Fibroblast of skin of left quadriceps (primary cell): ENCODE measurements around the gene POU5F1.
"Not testable (repeated sequence)": the region's sequence is repeated elsewhere in the genome, so short reads cannot be mapped to it uniquely, and the experiment has no call there.

Experiments used
- DNase-seq, 2 experiments: peaks; one replicate each; pipeline ENCODE4 v3.0.0-alpha.2; 2013; ENCODE audit warnings: low read depth in 2 of 2

The POU5F1 gene

GRCh38 chr6:31168606-31169005 is 1.9 kb downstream of the POU5F1 start:
- DNase-seq = no peak

- DNase-seq = no peak
Measured at GRCh38 chr6:31165986-31166385, 4.5 kb downstream of the POU5F1 start.

DNA sequence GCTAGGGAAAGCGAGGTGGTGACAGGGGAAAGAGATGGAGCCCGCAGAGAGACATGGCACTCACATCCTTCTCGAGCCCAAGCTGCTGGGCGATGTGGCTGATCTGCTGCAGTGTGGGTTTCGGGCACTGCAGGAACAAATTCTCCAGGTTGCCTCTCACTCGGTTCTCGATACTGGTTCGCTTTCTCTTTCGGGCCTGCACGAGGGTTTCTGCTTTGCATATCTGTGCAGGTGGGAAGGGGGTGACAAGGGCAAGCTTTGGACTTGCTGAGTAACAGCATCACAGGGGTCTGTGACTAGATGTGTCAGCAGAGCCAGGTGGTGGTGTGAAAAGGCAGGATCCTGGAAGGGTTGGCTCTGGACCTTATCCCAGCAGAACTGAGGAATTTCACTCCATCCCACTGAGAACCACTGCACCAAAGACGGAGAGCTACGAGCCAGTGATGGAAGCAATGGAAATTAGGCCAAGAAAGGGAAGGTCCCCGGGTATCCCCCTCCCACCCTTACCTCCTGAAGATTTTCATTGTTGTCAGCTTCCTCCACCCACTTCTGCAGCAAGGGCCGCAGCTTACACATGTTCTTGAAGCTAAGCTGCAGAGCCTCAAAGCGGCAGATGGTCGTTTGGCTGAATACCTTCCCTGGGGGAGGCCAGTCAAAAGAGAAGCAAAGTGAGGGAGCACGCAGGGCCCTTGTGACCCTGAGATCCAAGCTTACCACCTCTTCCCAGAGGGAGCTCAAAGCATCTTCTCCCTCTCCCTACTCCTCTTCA is 5.2 kb downstream of the POU5F1 start:
- not testable (repeated sequence) for DNase-seq

- not testable (repeated sequence) for DNase-seq
Measured at GRCh38 chr6:31164475-31165063, 5.9 kb downstream of the POU5F1 start.

GRCh38 chr6:31163922-31164321 is 6.6 kb downstream of the POU5F1 start:
- DNase-seq = no peak

DNA sequence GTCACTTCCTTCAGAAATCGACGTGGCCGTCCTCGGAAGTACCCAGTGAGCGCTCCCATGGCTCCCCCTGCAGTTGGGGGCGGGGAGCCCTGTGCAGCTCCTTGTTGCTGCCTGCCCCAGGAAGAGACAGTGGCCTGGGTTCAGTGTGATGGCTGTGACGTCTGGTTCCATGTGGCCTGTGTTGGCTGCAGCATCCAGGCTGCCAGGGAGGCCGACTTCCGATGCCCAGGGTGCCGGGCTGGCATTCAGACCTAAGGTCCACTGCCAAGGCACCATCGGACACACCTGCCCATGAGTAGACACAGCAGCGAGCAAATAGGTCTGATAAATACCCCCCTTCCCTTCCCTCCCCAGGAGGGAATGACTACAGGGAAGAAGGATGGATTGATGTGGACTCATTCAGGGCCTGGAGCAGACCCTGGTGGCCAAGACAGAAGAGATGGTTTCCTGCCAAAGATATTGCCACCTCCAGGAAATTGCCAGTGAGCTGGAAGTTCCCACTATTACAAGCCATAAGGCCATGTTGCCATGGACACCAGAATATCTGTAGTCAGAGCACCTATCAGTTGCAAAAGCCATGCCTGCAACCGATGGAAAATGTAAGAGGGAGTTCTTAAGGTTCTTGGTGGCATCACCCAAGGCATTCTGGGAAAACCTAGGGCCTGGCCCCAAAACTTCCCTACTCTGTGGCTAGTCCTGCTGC is 7.9 kb downstream of the POU5F1 start:
- no peak for DNase-seq

- DNase-seq = no peak
Measured at GRCh38 chr6:31161216-31162126, 9.0 kb downstream of the POU5F1 start.

- no peak for DNase-seq
Measured at GRCh38 chr6:31158863-31159855, 11.3 kb downstream of the POU5F1 start.

DNA sequence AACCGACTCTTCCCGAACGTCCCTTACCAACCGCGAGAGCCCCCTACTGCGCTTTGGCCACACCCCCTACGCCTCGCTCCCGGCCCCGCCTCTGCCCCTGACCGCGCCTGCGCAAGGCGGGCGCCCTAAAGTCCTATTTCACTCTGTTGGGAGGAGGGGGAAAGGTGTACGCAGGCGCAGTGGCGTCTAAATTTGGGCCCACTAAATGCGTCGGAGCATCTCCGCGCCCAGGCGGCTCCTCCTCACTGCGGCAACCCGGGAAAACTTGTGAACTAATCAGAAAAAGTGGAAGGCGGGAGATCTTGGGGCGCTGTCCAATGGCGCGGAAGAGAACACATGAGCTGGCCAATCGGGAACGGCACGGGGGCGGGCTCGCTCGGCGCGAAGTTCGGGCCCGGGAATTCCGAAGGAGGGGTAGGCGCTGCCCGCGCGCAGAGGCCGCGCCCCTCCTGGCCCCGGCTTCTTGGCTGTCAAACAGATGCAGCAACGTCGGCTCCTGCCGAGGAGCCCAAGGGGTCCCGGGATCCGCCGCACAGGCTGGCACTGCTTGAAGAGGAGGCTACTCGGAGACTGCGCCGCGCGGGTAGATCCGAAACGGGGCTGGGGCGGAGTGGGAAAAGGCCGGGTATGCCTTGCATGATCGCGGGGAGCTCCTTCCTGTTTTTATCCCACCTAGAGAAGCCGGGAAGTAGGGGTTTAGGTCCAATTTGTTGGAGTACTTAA is 12.2 kb downstream of the POU5F1 start, which contains the start of gene TCF19:
Gene TCF19, plus strand, starts transcription at position 450 of the 723 bp plus-strand sequence. CDS start 881 bp downstream, outside the sequence.
- DNase-seq = peak; percentile 99

- no peak for DNase-seq
Measured at GRCh38 chr6:31157513-31158139, 12.9 kb downstream of the POU5F1 start, which contains the start of gene CCHCR1. TSS of gene CCHCR1 (minus strand) at chr6:31157802. CDS start at chr6:31157600, 202 bp downstream.

GRCh38 chr6:31156641-31157040 is 13.8 kb downstream of the POU5F1 start:
- DNase-seq = no peak

DNA sequence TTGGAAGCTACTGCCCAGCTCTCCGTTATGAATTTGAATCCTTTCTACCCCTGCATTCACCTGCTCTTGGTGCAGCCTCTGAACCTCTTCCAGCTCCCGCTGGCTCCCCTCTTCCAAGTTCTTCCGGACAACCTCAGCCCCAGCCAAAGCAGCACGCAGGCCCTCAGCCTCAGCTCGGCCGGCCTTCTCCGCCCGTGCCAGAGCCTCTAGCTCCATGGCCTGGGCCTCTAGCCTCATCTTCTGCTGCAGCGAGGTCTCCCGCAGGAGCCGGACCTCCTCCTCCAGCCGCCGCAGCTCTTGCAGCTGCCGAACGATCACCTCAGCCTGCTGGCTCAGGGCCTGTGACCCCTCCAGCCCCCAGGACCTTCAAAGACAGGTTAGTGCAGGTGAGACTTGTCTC is 16.0 kb downstream of the POU5F1 start:
- no peak for DNase-seq

GRCh38 chr6:31152781-31153180 is 17.7 kb downstream of the POU5F1 start:
- DNase-seq = no peak

- no peak for DNase-seq
Measured at GRCh38 chr6:31149827-31150447, 20.5 kb downstream of the POU5F1 start.

DNA sequence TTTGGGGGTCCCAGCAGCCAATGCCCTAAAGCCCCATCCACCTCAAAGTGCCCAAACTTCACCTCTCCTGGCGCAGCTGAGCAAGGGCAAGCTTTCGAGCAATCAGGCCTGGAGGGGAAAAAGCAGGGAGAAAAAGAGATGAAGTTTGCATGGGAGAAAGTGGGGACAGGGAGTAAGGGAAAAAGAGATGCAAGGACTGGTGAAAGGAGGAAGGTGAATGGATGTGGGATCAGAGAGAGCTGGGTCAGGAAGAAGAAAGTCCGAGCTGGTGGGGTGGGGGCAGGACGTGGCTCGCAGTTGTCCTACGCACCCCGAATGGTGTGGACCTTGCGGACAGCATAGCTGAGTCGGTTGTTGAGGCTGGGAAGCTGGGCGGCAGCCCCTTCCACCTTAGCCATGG is 25.1 kb downstream of the POU5F1 start:
- no peak for DNase-seq

GRCh38 chr6:31144970-31145340 is 25.5 kb downstream of the POU5F1 start:
- no peak for DNase-seq

- no peak for DNase-seq
Measured at GRCh38 chr6:31144296-31144969, 26.0 kb downstream of the POU5F1 start.

DNA sequence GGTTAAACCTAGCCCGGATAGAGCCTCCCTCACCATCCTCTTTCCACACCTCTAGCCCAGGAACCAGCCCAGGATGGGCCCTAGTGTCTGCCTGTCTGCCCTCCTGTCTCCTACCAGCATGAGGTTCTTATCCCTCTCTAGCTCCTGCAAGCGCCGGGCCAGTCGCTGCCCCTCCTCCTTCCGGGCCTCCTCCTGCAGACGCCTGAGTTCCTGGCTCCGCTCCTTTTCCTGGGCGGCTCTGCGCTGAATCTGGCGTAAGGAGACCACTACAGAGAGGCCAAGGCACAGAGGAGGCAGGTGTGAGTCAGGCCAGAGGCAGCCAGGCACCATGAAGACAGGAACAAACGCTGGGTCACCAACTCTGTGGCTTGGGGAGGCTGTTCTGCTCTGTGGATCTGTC is 27.3 kb downstream of the POU5F1 start:
- peak; percentile 40 for DNase-seq
